ENCODE data around the gene NEK9. TPM values are rescaled to one million over a fixed set of nuclear protein-coding genes. Genes with fewer than 3 reads are reported as not detected.

NEK9 gene
- total RNA-seq, 1 donor from 2014 or later: 43.5 TPM

DNA sequence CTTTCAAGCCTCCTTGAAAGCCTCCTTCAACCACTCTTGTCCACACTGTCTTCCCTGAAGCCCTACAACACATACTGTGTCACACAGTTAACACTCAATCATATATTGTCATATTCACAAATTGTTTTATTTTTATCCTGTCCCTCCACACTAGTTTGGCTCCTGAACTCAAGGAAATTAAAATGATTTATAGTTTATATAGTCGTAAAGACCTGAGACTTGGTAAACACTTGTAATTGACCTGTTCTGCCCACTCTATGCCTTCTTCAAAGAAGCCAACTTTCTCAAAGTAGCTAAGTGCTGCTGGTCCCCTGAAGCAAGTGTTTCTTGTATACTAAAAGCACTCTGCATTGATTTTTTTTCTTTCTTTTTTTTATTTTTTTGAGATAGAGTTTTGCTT, 15.6 kb upstream of the NEK9 start:
- Histone ChIP-seq H3K36me3 (ENCODE audit: control insufficient read depth, insufficient read depth, low read length) (no peaks in the 10 kb centered on the region), H3K27me3 (ENCODE audit: control insufficient read depth, insufficient read depth, low read length) (no peaks in the 10 kb centered on the region)
- TF ChIP-seq, protein P1, sequence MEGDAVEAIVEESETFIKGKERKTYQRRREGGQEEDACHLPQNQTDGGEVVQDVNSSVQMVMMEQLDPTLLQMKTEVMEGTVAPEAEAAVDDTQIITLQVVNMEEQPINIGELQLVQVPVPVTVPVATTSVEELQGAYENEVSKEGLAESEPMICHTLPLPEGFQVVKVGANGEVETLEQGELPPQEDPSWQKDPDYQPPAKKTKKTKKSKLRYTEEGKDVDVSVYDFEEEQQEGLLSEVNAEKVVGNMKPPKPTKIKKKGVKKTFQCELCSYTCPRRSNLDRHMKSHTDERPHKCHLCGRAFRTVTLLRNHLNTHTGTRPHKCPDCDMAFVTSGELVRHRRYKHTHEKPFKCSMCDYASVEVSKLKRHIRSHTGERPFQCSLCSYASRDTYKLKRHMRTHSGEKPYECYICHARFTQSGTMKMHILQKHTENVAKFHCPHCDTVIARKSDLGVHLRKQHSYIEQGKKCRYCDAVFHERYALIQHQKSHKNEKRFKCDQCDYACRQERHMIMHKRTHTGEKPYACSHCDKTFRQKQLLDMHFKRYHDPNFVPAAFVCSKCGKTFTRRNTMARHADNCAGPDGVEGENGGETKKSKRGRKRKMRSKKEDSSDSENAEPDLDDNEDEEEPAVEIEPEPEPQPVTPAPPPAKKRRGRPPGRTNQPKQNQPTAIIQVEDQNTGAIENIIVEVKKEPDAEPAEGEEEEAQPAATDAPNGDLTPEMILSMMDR (IDR thresholded peaks at IDR 0.05; ENCODE audit: insufficient read depth, low read length, poor library complexity, severe bottlenecking): no peak

DNA sequence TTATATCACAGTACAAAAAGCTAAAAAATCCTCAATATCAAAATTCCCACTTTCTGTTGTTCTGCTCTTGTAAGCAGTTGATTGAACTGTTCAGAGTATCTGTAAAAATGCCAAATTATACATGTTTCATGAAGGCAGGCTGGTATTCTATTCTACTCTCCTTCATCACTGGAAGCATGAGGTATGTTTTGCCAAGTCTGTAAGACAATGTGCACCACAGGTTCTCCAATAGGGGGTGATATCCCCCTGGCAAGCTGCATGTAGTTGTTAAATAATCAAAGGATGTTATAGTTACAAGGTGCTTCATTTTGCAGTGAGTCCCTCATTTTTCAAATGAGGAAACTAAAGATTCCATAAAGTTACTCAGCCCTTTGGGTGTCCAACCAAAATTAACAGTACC, 15.1 kb upstream of the NEK9 start:
- TF ChIP-seq, protein P1 (IDR thresholded peaks at IDR 0.05; ENCODE audit: insufficient read depth, low read length, poor library complexity, severe bottlenecking): peak; percentile 57
- DNase-seq (ENCODE audit: low read depth): no peak
- H3K27me3 ChIP-seq (ENCODE audit: control insufficient read depth, insufficient read depth, low read length): no peaks in the 10 kb centered on the region
- H3K4me3 ChIP-seq (ENCODE audit: low read depth, low read length): no peak overlapping the region
- H3K36me3 ChIP-seq (ENCODE audit: control insufficient read depth, insufficient read depth, low read length): no peaks in the 10 kb centered on the region

More for the DNA sequence above, 15.6 kb upstream of the NEK9 start:
- no peak overlapping the region for H3K4me3 ChIP-seq (ENCODE audit: low read depth, low read length)
- no peak for DNase-seq (ENCODE audit: low read depth)

DNA sequence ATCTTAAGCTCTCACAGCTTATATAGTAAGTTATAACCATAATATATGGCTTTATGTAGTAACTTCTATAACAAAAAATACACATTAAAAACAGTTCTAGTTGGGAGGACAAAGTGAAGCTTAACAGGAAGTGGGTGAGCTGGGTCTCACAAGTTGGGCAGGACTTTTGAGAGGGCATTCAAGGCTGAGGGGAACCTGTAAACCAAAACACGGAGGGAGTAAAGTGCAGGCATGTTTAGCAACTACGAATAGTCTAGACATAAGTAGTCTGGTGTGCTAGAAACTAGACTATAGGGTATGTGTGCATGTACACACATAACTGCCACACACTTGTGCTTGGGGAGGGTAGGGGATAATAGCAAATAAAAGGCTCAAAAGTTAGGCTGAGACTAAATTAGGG, 14.2 kb upstream of the NEK9 start:
- no peak for DNase-seq (ENCODE audit: low read depth)
- no peaks in the 10 kb centered on the region for H3K27me3 ChIP-seq (ENCODE audit: control insufficient read depth, insufficient read depth, low read length)

DNA sequence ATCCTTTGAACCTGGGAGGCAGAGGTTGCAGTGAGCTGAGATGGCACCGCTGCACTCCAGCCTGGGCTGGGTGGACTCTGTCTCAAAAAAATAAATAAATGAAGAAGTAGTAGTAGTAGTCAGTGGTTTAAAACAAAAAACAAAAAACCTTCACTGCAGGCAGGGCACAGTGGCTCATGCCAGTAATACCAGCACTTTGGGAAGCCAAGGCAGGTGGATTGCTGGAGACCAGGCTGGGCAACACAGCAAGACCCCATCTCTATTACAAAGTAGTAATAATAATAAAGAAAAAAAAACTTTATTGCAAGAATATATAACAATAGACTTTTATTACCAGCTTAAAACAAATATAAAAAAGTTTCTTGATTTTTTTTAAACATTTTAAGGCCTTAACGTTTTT, 13.8 kb upstream of the NEK9 start:
- H3K36me3 ChIP-seq (ENCODE audit: control insufficient read depth, insufficient read depth, low read length): no peaks in the 10 kb centered on the region
- no peaks in the 10 kb centered on the region for H3K27me3 ChIP-seq (ENCODE audit: control insufficient read depth, insufficient read depth, low read length)
- TF ChIP-seq, protein P1 (IDR thresholded peaks at IDR 0.05; ENCODE audit: insufficient read depth, low read length, poor library complexity, severe bottlenecking): no peak

More for the DNA sequence above, 14.2 kb upstream of the NEK9 start:
- TF ChIP-seq, protein P1 (IDR thresholded peaks at IDR 0.05; ENCODE audit: insufficient read depth, low read length, poor library complexity, severe bottlenecking): no peak
- Histone ChIP-seq H3K36me3 (ENCODE audit: control insufficient read depth, insufficient read depth, low read length) (no peaks in the 10 kb centered on the region), H3K4me3 (ENCODE audit: low read depth, low read length) (no peak overlapping the region)

DNA sequence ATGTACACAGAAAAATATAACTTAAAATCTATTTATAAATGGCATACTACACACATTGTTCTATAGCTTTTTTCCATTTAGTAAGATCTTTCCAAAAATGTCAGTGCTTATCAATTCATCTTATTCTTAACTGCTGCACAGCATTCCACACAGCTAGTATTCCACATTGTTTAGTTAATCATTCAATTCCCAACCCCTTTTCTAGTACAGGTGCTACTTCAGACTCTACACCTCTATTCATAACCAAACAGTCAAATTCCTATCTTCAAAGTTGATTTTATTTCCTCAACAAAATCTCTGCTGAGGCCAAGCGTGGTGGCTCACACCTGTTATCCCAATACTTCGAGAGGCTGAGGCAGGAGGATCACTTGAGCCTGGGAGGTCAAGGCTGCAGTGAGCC, 12.3 kb upstream of the NEK9 start:
- H3K36me3 ChIP-seq (ENCODE audit: control insufficient read depth, insufficient read depth, low read length): peaks cover 1% of the 10 kb centered on the region
- DNase-seq (ENCODE audit: low read depth): no peak
- TF ChIP-seq, protein P1 (IDR thresholded peaks at IDR 0.05; ENCODE audit: insufficient read depth, low read length, poor library complexity, severe bottlenecking): no peak
- no peaks in the 10 kb centered on the region for H3K27me3 ChIP-seq (ENCODE audit: control insufficient read depth, insufficient read depth, low read length)
- no peak overlapping the region for H3K4me3 ChIP-seq (ENCODE audit: low read depth, low read length)

More for the DNA sequence above, 13.8 kb upstream of the NEK9 start:
- no peak overlapping the region for H3K4me3 ChIP-seq (ENCODE audit: low read depth, low read length)
- DNase-seq (ENCODE audit: low read depth): no peak

DNA sequence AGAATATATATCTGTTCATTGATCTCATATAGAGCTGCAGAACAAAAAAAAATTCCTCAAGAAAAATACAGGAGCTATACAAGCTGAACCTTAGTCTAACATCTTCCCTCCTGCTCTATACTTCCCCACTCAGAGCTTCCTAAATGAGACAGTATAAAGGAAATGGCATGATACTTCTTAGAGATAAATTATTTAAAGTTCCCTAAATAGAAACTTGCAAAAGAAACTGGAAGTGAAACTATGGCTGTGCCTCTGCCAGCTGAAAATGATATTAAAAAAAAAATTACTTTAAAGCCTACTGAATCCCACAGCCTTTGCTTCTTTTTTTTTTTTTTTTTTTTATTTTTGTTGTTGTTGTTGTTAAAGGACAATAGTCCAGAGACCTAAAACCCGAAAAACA, 11.6 kb upstream of the NEK9 start:
- TF ChIP-seq, protein P1 (IDR thresholded peaks at IDR 0.05; ENCODE audit: insufficient read depth, low read length, poor library complexity, severe bottlenecking): no peak
- Histone ChIP-seq H3K27me3 (ENCODE audit: control insufficient read depth, insufficient read depth, low read length) (no peaks in the 10 kb centered on the region), H3K4me3 (ENCODE audit: low read depth, low read length) (no peak overlapping the region), H3K36me3 (ENCODE audit: control insufficient read depth, insufficient read depth, low read length) (peaks cover 3% of the 10 kb centered on the region)
- no peak for DNase-seq (ENCODE audit: low read depth)

All from kidney epithelial cell (primary cell).